ENCODE measurements around the gene SELE. TPM values are rescaled to one million over a fixed set of nuclear protein-coding genes. Genes with fewer than 3 reads are reported as not detected.

The SELE gene
- total and polyA plus RNA-seq, 2 of the 4 experiments (the other 2 are of a cell fraction): not detected

DNA sequence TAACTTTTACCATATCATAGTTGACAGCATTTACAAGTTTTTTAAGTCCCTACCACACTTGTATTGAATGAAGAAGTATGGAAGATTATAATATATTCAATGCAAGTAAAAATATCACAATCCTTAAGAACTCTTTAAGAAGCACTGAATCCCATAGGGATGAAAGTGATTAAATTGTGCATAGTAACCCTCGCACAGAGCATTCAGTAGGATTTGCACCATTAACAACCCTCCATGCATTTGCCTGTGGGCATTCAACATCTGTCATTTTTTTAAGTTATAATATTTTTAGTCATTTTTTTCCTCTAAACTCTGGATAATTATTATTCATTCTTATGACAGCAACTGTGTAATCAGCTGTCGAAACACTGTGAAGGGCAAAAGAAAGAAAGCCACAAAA lies 10.1 kb downstream of the SELE start:
- H3K14ac ChIP-seq (replicated peaks; ENCODE audit: low read depth, low read length): no peak overlapping the region
- no peak overlapping the region for H3K18ac ChIP-seq (ENCODE audit: low read depth, low read length)
- no peak overlapping the region for H2AFZ ChIP-seq (replicated peaks; ENCODE audit: low read length, poor library complexity)
- H3K27me3 ChIP-seq (ENCODE audit: control insufficient read depth, insufficient read depth, low read length): no peaks in the 10 kb centered on the region; the same call in 1 of the 2 replicates
- H2AK5ac ChIP-seq (ENCODE audit: low read depth, low read length): no peak overlapping the region
- H2BK20ac ChIP-seq (ENCODE audit: low read depth, low read length): no peak overlapping the region
- H2BK120ac ChIP-seq (ENCODE audit: low read depth, low read length): no peak overlapping the region
- H3K23ac ChIP-seq (ENCODE audit: low read depth, low read length): no peak overlapping the region
- dilution Hi-C loops (cut with HindIII; ENCODE audit: low sequenced_read_pairs, unreplicated experiment) (no loop called here), in situ Hi-C loops (cut with MboI; ENCODE audit: low sequenced_read_pairs) (no loop called here), intact Hi-C loops (cut with micrococcal nuclease) (no loop called here)
- ChIA-PET CTCF (no interaction called here), POLR2A (ENCODE audit: unreplicated experiment) (no interaction called here)
- H2BK15ac ChIP-seq (ENCODE audit: low read depth, low read length): no peak overlapping the region
- TF ChIP-seq, protein P1, sequence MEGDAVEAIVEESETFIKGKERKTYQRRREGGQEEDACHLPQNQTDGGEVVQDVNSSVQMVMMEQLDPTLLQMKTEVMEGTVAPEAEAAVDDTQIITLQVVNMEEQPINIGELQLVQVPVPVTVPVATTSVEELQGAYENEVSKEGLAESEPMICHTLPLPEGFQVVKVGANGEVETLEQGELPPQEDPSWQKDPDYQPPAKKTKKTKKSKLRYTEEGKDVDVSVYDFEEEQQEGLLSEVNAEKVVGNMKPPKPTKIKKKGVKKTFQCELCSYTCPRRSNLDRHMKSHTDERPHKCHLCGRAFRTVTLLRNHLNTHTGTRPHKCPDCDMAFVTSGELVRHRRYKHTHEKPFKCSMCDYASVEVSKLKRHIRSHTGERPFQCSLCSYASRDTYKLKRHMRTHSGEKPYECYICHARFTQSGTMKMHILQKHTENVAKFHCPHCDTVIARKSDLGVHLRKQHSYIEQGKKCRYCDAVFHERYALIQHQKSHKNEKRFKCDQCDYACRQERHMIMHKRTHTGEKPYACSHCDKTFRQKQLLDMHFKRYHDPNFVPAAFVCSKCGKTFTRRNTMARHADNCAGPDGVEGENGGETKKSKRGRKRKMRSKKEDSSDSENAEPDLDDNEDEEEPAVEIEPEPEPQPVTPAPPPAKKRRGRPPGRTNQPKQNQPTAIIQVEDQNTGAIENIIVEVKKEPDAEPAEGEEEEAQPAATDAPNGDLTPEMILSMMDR (conservative IDR thresholded peaks at IDR 0.05; ENCODE audit: low read depth, low read length): no peak
- TF ChIP-seq MAFK (IDR thresholded peaks at IDR 0.05; ENCODE audit: low read depth, low read length) (no peak), CHD1 (IDR thresholded peaks at IDR 0.05; ENCODE audit: low read depth, low read length) (no peak), RAD21 (IDR thresholded peaks at IDR 0.05; ENCODE audit: low read length) (no peak), CEBPB (IDR thresholded peaks at IDR 0.05; ENCODE audit: low read depth, low read length) (no peak), RCOR1 (IDR thresholded peaks at IDR 0.05; ENCODE audit: insufficient replicate concordance, low read length) (no peak), MXI1 (IDR thresholded peaks at IDR 0.05; ENCODE audit: borderline replicate concordance, low read depth, low read length) (no peak), FOS (IDR thresholded peaks at IDR 0.05; ENCODE audit: low read depth, low read length) (no peak)
- TF ChIP-seq, protein P2, sequence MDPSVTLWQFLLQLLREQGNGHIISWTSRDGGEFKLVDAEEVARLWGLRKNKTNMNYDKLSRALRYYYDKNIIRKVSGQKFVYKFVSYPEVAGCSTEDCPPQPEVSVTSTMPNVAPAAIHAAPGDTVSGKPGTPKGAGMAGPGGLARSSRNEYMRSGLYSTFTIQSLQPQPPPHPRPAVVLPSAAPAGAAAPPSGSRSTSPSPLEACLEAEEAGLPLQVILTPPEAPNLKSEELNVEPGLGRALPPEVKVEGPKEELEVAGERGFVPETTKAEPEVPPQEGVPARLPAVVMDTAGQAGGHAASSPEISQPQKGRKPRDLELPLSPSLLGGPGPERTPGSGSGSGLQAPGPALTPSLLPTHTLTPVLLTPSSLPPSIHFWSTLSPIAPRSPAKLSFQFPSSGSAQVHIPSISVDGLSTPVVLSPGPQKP (IDR thresholded peaks at IDR 0.05; ENCODE audit: borderline replicate concordance, low read depth, low read length): no peak
- TF ChIP-seq, protein P3, sequence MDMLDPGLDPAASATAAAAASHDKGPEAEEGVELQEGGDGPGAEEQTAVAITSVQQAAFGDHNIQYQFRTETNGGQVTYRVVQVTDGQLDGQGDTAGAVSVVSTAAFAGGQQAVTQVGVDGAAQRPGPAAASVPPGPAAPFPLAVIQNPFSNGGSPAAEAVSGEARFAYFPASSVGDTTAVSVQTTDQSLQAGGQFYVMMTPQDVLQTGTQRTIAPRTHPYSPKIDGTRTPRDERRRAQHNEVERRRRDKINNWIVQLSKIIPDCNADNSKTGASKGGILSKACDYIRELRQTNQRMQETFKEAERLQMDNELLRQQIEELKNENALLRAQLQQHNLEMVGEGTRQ (IDR thresholded peaks at IDR 0.05; ENCODE audit: low read depth, low read length): no peak
- no peak overlapping the region for H2BK5ac ChIP-seq (ENCODE audit: low read depth, low read length, poor library complexity, severe bottlenecking)
- ATAC-seq (ENCODE audit: low read depth) (no peak), DNase-seq (no peak)
- BruUV-seq (replicated peaks): no TSS peak
- no peak overlapping the region for H4K8ac ChIP-seq (ENCODE audit: low read depth in 2 of 2, low read length in 2 of 2)
- H3K27ac ChIP-seq (ENCODE audit: insufficient read depth, low read length): no peak overlapping the region
- no peak overlapping the region for H3K56ac ChIP-seq (ENCODE audit: extremely low read depth, insufficient read depth, low read length)
- H4K5ac ChIP-seq (ENCODE audit: low read depth, low read length): no peak overlapping the region
- no peak overlapping the region for H3K9ac ChIP-seq (ENCODE audit: low read depth, low read length)
- no peaks in the 10 kb centered on the region for H4K20me1 ChIP-seq (ENCODE audit: insufficient read depth, low read length)
- H3K9me3 ChIP-seq (ENCODE audit: control insufficient read depth, insufficient read depth, low read length): no peaks in the 10 kb centered on the region
- no CpG with 5 or more reads among the region's 2 CpGs for WGBS, 2 experiments (ENCODE audit: extremely low coverage in 2 of 2, insufficient read length in 1 of 2)
- H3K4me1 ChIP-seq (ENCODE audit: control insufficient read depth, insufficient read depth, low read length): no peaks in the 10 kb centered on the region
- no peak overlapping the region for H2AK9ac ChIP-seq (replicated peaks; ENCODE audit: low read depth, low read length, poor library complexity)
- no peak overlapping the region for H4K91ac ChIP-seq (ENCODE audit: insufficient read depth, low read depth, low read length)
- no peak overlapping the region for H3K4ac ChIP-seq (ENCODE audit: low read depth, low read length)
- no peaks in the 10 kb centered on the region for H3K36me3 ChIP-seq (ENCODE audit: control insufficient read depth, insufficient read depth, low read length)
- no peak overlapping the region for H3K4me2 ChIP-seq (ENCODE audit: low read depth, low read length)
- H3K79me1 ChIP-seq (ENCODE audit: low read depth in 1 of 2, low read length in 2 of 2): no peaks in the 10 kb centered on the region
- H3K4me3 ChIP-seq (ENCODE audit: insufficient read depth, low read depth, low read length): no peak overlapping the region
- no peaks in the 10 kb centered on the region for H3K9me1 ChIP-seq (ENCODE audit: insufficient read depth, low read length)

All from IMR-90 (cell line).